HG03060 (cell line): ENCODE results near the gene MARK3.
A peak's percentile ranks its signal among the peaks of the same experiment; 100 is the strongest.
"Not testable (repeated sequence)": the region's sequence is repeated elsewhere in the genome, so short reads cannot be mapped to it uniquely, and the experiment has no call there.

Experiments used
- ATAC-seq: cut with Tn5 transposase; IDR thresholded peaks from one replicate; pipeline ENCODE4 v1.9.1; 2021; ENCODE audit warnings: low read depth, moderate number of reproducible peaks; ENCODE audit not compliant: unreplicated experiment

Gene MARK3

GRCh38 chr14:103385152-103385928 is at the start of gene MARK3:
MARK3 (plus strand) TSS chr14:103385415; CDS start chr14:103386030, 615 bp downstream.
- ATAC-seq: peak; percentile 83

DNA sequence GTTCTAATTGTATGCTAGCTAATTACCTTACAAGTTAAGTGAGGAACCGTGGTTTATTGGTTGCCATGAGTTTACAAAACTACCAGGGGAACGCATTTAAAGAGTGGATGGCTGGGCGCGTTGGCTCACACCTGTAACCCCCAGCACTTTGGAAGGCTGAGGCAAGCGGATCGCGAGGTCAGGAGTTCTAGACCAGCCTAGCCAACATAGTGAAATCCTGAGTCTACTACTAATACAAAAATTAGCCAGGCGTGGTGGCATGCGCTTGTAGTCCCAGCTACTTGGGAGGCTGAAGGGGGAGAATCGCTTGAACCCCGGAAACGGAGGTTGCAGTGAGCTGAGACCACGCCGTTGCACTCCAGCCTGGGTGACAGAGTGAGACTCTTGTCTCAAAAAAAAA is 49.0 kb upstream of the MARK3 start:
- no peak for ATAC-seq

DNA sequence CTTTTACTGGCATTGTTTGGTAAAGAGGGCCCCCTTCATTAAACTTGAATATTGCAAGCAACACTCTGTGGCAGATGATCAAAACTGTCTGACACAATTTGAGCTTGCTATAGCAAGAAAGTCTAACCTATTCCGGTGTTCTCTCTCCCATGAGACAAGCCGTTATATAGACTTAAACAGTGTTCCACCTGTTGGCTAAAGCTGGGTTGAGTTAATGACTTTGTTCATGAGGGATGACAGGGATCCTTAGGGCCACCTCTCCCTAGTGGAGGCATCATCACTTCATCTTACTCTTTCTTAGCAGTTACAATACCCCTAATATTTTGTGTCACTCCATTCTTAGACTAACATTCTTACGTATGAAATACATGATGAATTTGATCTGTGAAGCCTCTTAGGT is 47.4 kb upstream of the MARK3 start:
- no peak for ATAC-seq

GRCh38 chr14:103339561-103339960 is 45.7 kb upstream of the MARK3 start:
- no peak for ATAC-seq

GRCh38 chr14:103340480-103341212 is 44.6 kb upstream of the MARK3 start:
- no peak for ATAC-seq

DNA sequence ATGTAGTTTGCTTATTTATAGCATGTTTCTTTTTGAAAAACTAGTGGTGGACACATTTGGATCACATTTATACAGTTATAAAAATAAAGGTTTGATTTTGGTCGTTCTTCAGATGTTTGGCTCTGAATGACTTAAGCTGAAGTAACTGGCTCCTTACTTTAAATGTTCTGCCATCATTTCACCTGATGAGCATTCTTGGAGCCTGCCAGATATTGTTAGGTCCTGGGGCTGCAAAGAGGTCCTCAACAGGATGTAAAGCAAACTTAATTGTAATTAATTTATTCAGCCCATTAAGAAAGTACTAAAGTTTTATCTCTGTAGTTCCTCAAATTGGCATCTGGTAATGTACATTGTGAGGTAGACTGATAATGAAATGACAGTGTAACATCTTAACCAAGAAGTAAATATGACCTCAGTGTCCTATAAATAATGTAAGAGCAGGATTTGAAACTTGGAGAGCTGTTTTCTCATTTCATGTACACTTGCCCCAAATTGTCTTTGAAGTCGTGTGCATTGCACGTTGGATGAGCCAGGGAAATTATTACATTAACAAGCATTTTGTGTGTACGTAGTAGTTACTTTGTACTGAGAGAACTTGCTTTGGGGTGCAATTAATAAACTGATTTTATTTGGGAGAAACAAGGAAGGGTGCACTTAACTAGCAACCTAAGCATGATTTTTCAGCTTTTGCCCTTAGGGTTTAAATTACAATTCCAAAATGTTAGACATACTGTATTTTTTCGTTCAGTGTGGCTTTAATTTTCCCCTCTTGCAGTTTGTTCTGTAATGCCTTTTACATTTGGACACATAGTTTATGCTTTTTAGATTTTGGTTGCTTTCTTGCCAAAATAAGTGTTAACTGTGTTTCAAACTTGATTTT is 43.7 kb upstream of the MARK3 start:
- no peak for ATAC-seq

GRCh38 chr14:103343164-103343879 is 41.9 kb upstream of the MARK3 start:
- ATAC-seq: no peak

DNA sequence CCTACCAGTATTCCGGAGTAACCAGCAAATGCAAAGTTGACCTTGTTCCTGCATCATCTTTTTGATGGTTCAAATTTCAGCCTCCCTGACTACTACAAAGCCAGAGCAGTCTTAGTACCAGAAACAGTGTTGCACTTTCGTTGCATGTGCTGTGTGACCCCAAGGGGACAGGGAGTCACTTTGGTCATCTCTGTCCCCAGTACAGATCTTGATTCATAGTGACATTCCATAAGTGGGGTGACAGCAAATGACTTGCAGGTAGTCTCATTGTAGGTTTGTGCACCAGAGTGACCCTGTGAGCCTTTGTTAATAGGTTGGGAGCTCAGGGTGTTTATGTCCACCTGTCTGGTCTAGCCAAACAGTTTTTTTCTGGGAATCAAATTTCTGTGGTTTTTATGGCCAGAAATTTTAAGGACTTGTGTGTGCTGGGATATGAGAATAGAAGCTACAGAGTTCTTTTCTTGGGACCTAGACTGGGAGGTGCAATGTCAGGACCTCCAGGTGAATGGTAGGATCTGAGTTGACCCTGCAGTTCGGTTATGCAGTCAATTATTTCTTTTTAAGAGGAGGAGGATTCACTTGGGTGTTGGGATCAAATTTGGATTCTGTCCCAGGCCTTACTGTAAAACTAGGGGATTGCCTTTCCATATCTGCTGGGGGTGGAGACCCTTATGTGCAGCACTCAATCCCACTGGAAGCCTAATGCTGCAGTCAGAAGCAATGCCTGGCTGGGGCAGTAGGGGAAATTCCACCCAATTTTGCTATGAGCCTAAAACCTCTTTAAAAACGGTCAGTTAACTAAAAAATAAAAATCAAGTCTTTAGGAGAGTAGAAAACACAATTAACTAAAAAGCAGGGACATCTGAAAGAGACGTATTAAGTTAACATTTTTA is 41.1 kb upstream of the MARK3 start:
- ATAC-seq: no peak

GRCh38 chr14:103346286-103346685 is 38.9 kb upstream of the MARK3 start:
- no peak for ATAC-seq

DNA sequence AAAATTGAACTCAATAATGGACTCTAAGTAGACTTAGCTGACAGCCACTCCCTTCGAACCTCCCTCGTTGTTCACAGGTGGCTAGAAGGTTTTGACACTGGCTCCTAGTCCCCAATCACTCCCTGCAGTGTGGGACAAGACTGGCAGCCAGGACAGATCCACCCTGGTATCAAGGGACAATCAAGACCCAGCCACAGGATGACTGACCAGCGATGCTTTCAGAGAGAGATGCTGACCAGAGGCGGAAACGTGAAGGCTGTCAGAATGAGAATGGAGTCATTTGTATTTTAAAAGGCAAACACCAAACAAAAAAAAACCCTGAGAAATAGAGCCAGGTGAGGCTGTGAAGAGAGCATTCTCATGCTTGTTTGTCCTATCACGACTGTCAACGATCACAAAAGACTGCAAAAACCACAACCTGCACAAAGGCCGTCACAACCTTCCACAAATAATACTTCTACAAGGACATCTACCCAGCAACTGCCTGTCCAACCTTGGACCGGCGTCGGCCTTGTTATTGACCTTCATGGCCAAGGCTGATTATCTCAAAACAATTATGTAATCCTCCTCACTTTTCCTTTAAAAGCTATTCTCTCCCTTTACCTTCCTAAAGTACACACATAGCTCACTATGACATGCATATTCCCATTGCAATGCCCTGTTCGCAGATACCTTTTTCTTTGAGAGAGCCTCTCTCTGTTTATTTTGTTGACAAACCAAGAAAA is 38.0 kb upstream of the MARK3 start:
- no peak for ATAC-seq

- no peak for ATAC-seq
These were observed 37.1 kb upstream of the MARK3 start for GRCh38 chr14:103348154-103348553.

- no peak for ATAC-seq
These were observed 35.2 kb upstream of the MARK3 start for GRCh38 chr14:103349982-103350381.

DNA sequence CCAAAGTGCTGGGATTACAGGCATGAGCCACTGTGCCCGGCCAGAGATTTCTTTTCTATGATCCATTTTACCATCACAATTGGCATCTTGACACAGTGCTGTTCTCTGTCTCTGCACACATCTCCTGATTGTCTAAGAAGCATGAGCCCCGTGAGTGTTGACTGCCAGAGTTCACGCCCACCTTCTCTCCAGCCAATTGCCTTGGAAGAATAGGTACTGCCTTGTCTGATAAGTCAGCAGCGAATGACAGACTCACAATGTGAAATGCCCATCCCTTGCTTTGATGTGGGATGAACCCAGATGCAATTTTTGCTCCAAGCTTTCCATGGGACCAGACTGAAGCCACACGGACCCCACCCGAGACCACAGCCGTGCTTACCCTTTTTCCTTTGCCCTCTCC is 31.9 kb upstream of the MARK3 start:
- ATAC-seq: no peak

- no peak for ATAC-seq
These were observed 31.1 kb upstream of the MARK3 start for GRCh38 chr14:103354141-103354540.

DNA sequence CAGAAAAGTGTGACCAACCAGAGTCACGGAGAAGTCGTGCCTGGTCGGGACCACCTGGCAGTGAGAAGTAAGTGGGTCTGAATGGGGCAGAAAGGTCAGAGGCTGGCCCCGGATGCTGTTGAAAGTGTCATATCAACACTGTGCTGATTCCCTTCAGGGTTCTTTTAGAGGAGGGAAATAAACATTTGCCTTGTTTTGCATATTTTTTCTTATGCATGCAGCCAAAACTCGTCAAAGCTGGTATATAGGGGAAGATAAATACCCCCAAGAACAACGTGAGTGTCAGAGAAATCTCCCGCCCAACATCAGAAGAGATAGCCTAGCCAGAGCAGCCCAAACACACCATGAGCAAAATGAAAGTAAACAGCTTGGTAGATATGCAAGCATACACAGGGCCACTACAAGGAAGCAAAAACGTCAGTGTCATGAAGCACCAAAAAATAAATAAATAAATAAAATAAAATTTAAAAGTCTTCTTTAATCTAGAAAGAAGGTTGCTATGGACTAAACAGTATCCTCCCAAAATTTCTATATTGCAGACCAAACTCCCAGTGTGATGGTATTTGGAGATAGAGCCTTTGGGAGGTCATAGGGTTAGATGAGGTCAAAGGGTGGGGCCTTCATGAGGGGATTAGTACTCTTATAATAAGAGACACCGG is 29.1 kb upstream of the MARK3 start:
- ATAC-seq: no peak

DNA sequence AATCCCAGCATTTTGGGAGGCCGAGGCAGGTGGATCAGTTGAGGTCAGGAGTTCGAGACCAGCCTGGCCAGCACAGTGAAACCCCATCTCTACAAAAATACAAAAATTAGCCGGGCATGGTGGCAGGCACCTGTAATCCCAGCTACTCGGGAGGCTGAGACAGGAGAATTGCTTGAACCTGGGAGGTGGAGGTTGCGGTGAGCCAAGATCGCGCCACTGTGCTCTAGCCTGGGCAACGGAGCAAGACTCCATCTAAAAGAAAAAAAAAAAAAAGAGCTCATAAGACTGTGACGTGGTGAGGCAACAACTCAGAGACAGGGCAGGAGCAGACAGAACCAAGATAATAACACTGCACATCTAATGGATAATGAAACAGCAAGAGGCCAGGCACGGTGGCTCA is 27.7 kb upstream of the MARK3 start:
- not testable (repeated sequence) for ATAC-seq

- ATAC-seq: no peak
These were observed 24.7 kb upstream of the MARK3 start for GRCh38 chr14:103360548-103360947.

DNA sequence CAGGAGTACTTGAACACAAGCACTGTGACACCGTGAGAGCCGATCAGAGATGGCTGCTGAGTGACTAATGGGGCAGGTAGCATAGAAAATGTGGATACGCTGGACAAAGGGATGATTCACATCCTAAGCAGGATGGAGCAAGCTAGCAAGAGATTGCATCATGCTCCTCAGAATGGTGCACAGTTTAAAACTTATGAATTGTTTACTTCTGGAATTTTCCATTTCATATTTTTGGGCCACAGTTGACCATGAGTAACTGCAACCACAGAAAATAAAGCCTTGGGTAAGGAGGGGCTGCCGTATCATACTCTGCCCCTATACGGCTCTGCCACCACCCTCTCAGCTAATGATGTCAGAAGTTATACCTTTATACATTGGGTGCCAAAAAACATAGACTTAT is 23.3 kb upstream of the MARK3 start:
- no peak for ATAC-seq
